ENCODE results near the gene TRMT61B.

GRCh38 chr2:28895189-28895893 lies 25.2 kb upstream of the TRMT61B start:
- TF ChIP-seq CTCF (IDR thresholded peaks at IDR 0.05) (no peak), EP300 (IDR thresholded peaks at IDR 0.05; ENCODE audit: low read depth) (no peak), POLR2AphosphoS5 (IDR thresholded peaks at IDR 0.05) (no peak), POLR2A (IDR thresholded peaks at IDR 0.05) (no peak)

Data from transverse colon (tissue), 4 donors.